D721Med (cell line): ENCODE measurements around the gene ACTR3C.

Experiments used
- DNase-seq: peaks from one replicate; pipeline ENCODE4 v3.0.0; 2011; ENCODE audit warnings: low spot score; ENCODE audit not compliant: insufficient read length
- FAIRE-seq: peaks from 2 replicates; lab custom pipeline; 2011; peaks lifted over from hg19 to GRCh38; lab: Jason Lieb, UNC
- CTCF ChIP-seq: IDR thresholded peaks from 2 replicates; pipeline ENCODE4 v1.5.1; 2012; ENCODE audit warnings: mild to moderate bottlenecking, control low read depth; ENCODE audit not compliant: insufficient read depth; ENCODE audit errors: missing control alignments

Gene ACTR3C

GRCh38 chr7:150368884-150369747 lies 45.8 kb upstream of the ACTR3C start:
- TF ChIP-seq CTCF: no peak
- DNase-seq (no peak), FAIRE-seq (no peak)

DNA sequence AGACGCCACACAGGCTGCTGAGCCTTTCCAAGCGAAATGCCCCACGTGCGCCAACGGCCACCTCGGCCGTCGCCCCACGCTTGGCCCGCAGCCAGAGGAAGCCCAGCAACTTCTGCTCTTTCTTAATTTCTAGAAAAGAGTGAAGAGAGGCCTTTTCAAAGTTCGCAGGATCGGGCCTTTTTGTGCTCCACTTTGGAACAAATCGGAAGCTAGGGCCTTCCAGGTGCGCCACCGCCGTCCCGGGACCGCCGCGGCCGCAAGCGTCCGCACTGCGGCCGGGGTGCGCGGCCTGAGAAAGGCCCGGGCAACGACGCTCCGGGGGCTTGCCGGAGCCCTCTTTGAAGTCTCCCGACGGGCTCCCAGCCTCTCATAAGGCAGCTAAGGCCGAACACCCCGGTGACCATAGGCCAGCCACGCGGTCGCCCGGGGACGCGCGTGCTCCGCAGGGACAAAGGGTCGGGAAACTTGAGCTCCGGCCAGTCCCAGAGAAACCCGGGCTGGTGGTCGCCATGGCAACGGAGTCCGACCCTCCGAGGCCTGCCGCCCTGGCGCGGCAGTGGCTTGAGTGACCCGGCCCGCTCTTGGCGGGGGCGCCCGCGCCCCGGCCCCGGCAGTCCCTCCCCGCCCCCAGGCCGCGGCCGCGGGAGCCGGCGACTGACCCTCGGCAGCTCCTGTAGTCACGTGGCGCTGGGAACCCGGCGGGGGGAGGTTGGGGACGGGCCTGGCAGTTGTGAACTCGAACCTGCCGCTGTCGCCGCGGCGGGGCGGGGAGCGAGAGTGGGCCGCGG lies 44.9 kb upstream of the ACTR3C start, which contains the start of gene REPIN1:
Gene REPIN1 (plus strand): TSS at position 727 of the 788 bp plus-strand sequence. CDS start 890 bp downstream, outside the sequence.
- DNase-seq (peak; percentile 66), FAIRE-seq (no peak)
- no peak for TF ChIP-seq CTCF

DNA sequence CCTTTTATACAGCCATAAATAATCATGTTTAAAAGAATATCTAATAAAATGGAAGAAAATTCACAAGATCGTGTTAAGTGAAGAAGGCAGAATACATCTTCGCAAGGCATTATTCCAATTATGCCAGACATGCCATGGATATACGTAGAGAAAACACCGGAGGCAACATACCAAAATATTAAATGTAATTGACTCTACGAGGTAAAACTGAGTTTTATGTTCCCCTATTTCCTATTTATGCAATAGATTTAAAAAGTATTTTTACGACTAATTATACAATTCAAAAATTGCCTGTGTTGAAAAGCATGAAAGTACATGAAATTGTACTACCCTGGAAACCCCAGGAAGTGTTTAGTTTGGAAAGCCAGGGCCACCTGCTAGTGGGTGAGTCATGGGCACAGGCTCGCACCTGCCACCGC lies 44.3 kb upstream of the ACTR3C start:
- no peak for TF ChIP-seq CTCF
- no peak for FAIRE-seq
- DNase-seq: no peak

DNA sequence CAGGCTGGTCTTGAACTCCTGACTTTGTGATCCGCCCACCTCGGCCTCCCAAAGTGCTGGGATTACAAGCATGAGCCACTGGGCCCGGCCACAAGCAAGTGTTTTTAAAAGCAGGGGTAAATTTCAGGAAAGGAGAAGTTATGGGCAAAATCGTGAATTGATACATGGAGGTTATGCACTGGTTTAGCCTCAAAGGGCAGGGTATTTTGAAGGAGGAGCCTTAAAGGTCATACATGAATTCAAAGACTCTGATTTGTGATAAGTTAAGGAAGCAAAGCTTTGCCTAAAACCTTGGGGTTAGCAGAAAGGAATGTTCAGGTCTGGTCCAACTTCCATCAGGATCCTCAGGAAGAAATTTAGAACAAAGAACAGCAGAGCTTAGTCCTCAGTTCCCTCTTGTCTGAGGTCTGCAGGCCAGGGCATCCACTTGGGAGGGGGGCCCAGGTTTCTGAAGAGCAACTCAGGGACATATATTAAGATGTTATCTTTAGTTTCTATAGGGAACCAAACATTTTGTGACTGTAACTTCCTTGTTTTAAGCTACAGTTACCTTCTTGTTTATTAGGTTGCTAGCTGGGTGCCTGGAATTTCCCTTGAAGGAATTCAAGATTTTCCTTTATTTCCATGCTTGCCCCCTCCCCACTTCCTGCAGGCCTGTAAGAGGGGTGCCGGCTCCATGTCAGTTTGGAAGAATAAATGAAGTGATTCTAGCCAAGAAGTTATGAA lies 42.5 kb upstream of the ACTR3C start:
- TF ChIP-seq CTCF: no peak
- FAIRE-seq (no peak), DNase-seq (no peak)

- no peak for DNase-seq
- no peak for TF ChIP-seq CTCF
- no peak for FAIRE-seq
These were observed 41.8 kb upstream of the ACTR3C start for GRCh38 chr7:150365194-150365593.

- DNase-seq (no peak), FAIRE-seq (no peak)
- TF ChIP-seq CTCF: no peak
These were observed 40.5 kb upstream of the ACTR3C start for GRCh38 chr7:150363872-150364271.
